ENCODE results near the gene MAPK8IP1. TPM values are rescaled to one million over a fixed set of nuclear protein-coding genes. Genes with fewer than 3 reads are reported as not detected.

The MAPK8IP1 gene
- polyA plus RNA-seq, 1 donor from 2014 or later: 58.8 TPM

- Histone ChIP-seq H3K79me2 (replicated peaks; ENCODE audit: insufficient read depth, low read length) (no peaks in the 10 kb centered on the region), H3K9me2 (ENCODE audit: insufficient read depth, low read length) (no peaks in the 10 kb centered on the region), H4K20me1 (ENCODE audit: insufficient read depth) (no peaks in the 10 kb centered on the region), H3K27me3 (ENCODE audit: insufficient read depth, low read depth, low read length) (peaks cover 33% of the 10 kb centered on the region), H3K36me3 (ENCODE audit: insufficient read depth, low read length) (no peaks in the 10 kb centered on the region), H3K9me3 (ENCODE audit: low read length) (no peaks in the 10 kb centered on the region), H3K27ac (ENCODE audit: low read length) (no peak overlapping the region), H3F3A (ENCODE audit: insufficient read depth, low read length, poor library complexity, severe bottlenecking) (no peaks in the 10 kb centered on the region), H2AFZ (ENCODE audit: low read depth, low read length) (no peak overlapping the region), H3K4me3 (ENCODE audit: low read length) (no peak overlapping the region), H3K4me2 (ENCODE audit: low read length) (no peak overlapping the region), H3K9ac (ENCODE audit: low read length) (no peak overlapping the region)
- TF ChIP-seq REST (IDR thresholded peaks at IDR 0.05; ENCODE audit: borderline replicate concordance): no peak
- no peak for TF ChIP-seq MXI1 (conservative IDR thresholded peaks at IDR 0.05; ENCODE audit: poor library complexity, severe bottlenecking)
- no peak for TF ChIP-seq POLR2AphosphoS5 (IDR thresholded peaks at IDR 0.05)
- no peak for TF ChIP-seq CTCF (IDR thresholded peaks at IDR 0.05; ENCODE audit: poor library complexity, severe bottlenecking)
- no peak for TF ChIP-seq EZH2 (IDR thresholded peaks at IDR 0.05; ENCODE audit: borderline replicate concordance, insufficient read depth, low read length, poor library complexity, severe bottlenecking)
- TF ChIP-seq TAF1 (IDR thresholded peaks at IDR 0.05; ENCODE audit: low read depth): no peak
- TF ChIP-seq SMC3 (conservative IDR thresholded peaks at IDR 0.05; ENCODE audit: poor library complexity): no peak
- TF ChIP-seq EP300 (conservative IDR thresholded peaks at IDR 0.05; ENCODE audit: poor library complexity, severe bottlenecking): no peak
- no peak for TF ChIP-seq RAD21 (conservative IDR thresholded peaks at IDR 0.05)
Measured at GRCh38 chr11:45924927-45925326, 39.5 kb downstream of the MAPK8IP1 start.

GRCh38 chr11:45925550-45925949 lies 40.1 kb downstream of the MAPK8IP1 start:
- TF ChIP-seq MXI1 (conservative IDR thresholded peaks at IDR 0.05; ENCODE audit: poor library complexity, severe bottlenecking): no peak
- TF ChIP-seq CTCF (IDR thresholded peaks at IDR 0.05; ENCODE audit: poor library complexity, severe bottlenecking): no peak
- no peak for TF ChIP-seq RAD21 (conservative IDR thresholded peaks at IDR 0.05)
- TF ChIP-seq REST (IDR thresholded peaks at IDR 0.05; ENCODE audit: borderline replicate concordance): no peak
- no peak for TF ChIP-seq EZH2 (IDR thresholded peaks at IDR 0.05; ENCODE audit: borderline replicate concordance, insufficient read depth, low read length, poor library complexity, severe bottlenecking)
- TF ChIP-seq POLR2AphosphoS5 (IDR thresholded peaks at IDR 0.05): no peak
- no peak for TF ChIP-seq TAF1 (IDR thresholded peaks at IDR 0.05; ENCODE audit: low read depth)

More at GRCh38 chr11:45925550-45925949, 40.1 kb downstream of the MAPK8IP1 start:
- Histone ChIP-seq H3K9ac (ENCODE audit: low read length) (no peak overlapping the region), H4K20me1 (ENCODE audit: insufficient read depth) (no peaks in the 10 kb centered on the region), H3K9me2 (ENCODE audit: insufficient read depth, low read length) (no peaks in the 10 kb centered on the region), H3K27ac (ENCODE audit: low read length) (no peak overlapping the region), H3K4me2 (ENCODE audit: low read length) (no peak overlapping the region), H3K9me3 (ENCODE audit: low read length) (no peaks in the 10 kb centered on the region), H3F3A (ENCODE audit: insufficient read depth, low read length, poor library complexity, severe bottlenecking) (no peaks in the 10 kb centered on the region), H3K27me3 (ENCODE audit: insufficient read depth, low read depth, low read length) (peaks cover 33% of the 10 kb centered on the region), H3K79me2 (replicated peaks; ENCODE audit: insufficient read depth, low read length) (no peaks in the 10 kb centered on the region), H3K4me3 (ENCODE audit: low read length) (no peak overlapping the region), H3K36me3 (ENCODE audit: insufficient read depth, low read length) (no peaks in the 10 kb centered on the region), H2AFZ (ENCODE audit: low read depth, low read length) (no peak overlapping the region)
